ENCODE data around the gene SLC2A5. TPM values are rescaled to one million over a fixed set of nuclear protein-coding genes. Genes with fewer than 3 reads are reported as not detected.

Gene SLC2A5
- total and polyA plus RNA-seq, 9 of the 15 experiments (the other 6 are each of a cell fraction or from before 2014, with no cell fraction given) = 0.08 TPM; not detected in 8

DNA sequence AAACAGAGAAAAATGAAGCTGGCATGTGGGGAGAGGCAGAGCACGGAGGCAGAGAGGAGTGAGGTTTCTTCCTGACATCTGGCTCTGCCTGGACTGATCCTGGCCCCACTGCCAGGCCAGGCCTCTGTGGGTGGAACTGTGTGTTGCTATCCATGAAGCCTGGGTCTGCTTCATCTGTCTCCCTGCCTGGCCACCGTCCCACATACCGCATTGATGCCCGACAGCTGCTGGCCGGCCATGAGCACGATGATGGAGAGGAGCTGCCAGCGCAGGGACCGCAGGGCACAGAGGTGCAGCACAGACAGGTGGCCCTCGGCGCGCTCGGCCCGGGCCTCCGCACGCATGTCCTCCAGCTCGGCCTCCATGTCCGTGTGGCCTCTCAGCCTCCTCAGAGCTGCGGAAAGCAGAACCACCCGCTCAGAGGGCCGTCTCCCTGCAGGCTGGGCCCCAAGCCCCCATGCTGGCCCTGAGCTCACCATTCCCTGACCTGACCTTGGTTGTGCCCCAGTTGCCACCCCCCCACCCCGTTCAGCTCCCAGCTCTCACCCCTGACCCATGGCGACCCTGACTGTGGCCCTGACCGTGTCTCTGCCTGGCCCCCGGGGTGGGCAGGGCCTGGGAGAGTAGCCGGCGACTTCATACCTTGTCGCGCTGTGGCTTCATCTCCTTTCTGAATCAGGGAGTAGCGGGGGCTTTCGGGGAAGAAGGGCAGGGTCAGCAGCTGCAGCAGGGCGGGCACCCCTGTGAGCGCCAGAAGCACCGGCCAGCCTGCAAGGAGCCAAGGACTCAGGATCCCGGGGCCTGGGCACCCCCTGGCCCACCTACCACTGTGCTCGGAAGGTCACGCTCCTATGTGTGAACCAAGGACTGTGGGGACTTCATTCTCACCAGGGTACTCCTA, 54.7 kb downstream of the SLC2A5 start:
- intact Hi-C loops (cut with micrococcal nuclease) = no loop called here
- Histone ChIP-seq H4K20me1 (replicated peaks; ENCODE audit: control insufficient read depth, insufficient read depth, low read length) (peaks cover 8% of the 10 kb centered on the region; the same call in 1 of the 2 replicates), H3K27ac (ENCODE audit: extremely low read depth, low read depth, low read length) (no peak overlapping the region), H3K79me2 (ENCODE audit: control insufficient read depth, insufficient read depth, low read length) (no peaks in the 10 kb centered on the region), H3K36me3 (ENCODE audit: control insufficient read depth, insufficient read depth, low read length) (no peaks in the 10 kb centered on the region), H3K9ac (ENCODE audit: insufficient read depth in 1 of 2, low read depth in 2 of 2, low read length in 2 of 2) (no peak overlapping the region), H3K9me1 (ENCODE audit: control insufficient read depth, insufficient read depth, low read length) (no peaks in the 10 kb centered on the region), H3K4me1 (replicated peaks in 1 of 2; ENCODE audit: control insufficient read depth in 2 of 2, insufficient read depth in 2 of 2, low read length in 2 of 2) (peaks cover 0 to 7% of the 10 kb centered on the region in 2 experiments; a peak in 1 of 5 replicates), H2AFZ (ENCODE audit: low read depth, low read length) (no peak overlapping the region), H3K4me3 (no peak overlapping the region), H3K4me2 (ENCODE audit: insufficient read depth, low read length) (no peak overlapping the region), H3K27me3 (ENCODE audit: control insufficient read depth in 2 of 2, insufficient read depth in 2 of 2, low read length in 2 of 2) (peaks cover 66 to 88% of the 10 kb centered on the region in 2 experiments), H3K9me3 (replicated peaks; ENCODE audit: control insufficient read depth, insufficient read depth, low read depth, low read length) (no peaks in the 10 kb centered on the region)
- ChIA-PET CTCF (ENCODE audit: low intra/inter-chr PET ratio) (no interaction called here), POLR2A (interaction anchor here (0.6 to 1.6 kb wide), 10 partner anchors 10 to 155 kb away, joined by 3 to 6 read pairs (median 4); no protein-coding TSS in a partner anchor)
- in situ Hi-C loops (cut with MboI) = loop anchor here (5.0 to 10.0 kb wide), 2 partner anchors 83 to 180 kb away; no protein-coding TSS in a partner anchor
- DNase-seq (ENCODE audit: extremely low read depth in 1 of 4, low spot score in 3 of 4) (no peak), FAIRE-seq (no peak), ATAC-seq (no peak)
- 4% methylated on average over 31 of the region's 36 CpGs for WGBS (ENCODE audit: insufficient coverage, low coverage, missing lambda C conversion rate)
- TF ChIP-seq ZNF232 (CRISPR knock-in tag; IDR thresholded peaks at IDR 0.05) (no peak), ZFP1 (CRISPR knock-in tag; IDR thresholded peaks at IDR 0.05) (no peak), BACH1 (tag; IDR thresholded peaks at IDR 0.05) (no peak), DPF2 (IDR thresholded peaks at IDR 0.05) (no peak), SREBF1 (IDR thresholded peaks at IDR 0.05; ENCODE audit: borderline replicate concordance, low read depth, low read length) (no peak), PHF8 (IDR thresholded peaks at IDR 0.05; ENCODE audit: borderline replicate concordance, low read length) (no peak), SRSF7 (optimal IDR thresholded peaks at IDR 0.05; ENCODE audit: low read depth, low read length) (no peak)
- no TSS peak for BruUV-seq (replicated peaks)
